ENCODE data around the gene MUCL3.

The MUCL3 gene

DNA sequence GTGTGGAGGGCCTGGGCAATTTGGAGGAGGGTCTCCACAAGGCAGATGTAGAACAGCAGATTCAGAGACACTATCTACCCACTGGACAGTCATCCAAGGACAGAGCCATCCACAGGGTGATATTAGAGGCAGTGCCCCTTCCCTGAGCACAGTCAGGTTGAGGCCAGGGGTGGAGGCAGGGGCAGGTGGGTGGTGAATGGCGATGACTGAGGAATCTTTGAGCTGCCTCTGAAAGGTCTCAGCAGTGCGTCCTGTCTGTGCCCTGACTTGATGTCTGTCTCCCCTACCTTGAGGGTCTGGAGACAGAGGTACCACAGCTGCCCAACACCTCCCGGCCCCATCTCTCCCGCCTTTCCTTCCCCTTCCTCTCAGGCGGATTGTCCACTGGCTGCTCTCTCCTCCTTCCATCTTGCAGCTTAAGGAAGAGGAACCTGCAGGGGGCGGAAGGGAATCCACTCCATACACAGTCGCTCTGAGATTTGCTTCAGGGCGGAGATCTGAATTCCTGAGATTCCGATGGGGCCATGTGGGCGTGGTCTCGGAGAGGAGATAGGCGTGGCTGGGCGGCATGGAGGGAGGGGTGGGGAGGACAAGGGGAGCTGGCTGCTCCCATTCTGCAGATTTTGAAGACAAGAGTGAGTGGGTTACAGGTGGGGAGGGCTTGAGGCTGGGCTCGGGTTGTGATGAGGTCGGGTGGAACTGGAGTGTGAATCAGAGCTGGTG lies 1.7 kb downstream of the MUCL3 start:
- Mint-ChIP-seq H3K4me3 (no peak overlapping the region), H3K4me1 (peaks cover 5% of the 10 kb centered on the region), H3K9me3 (no peaks in the 10 kb centered on the region), H3K27me3 (ENCODE audit: low read depth) (peaks cover 39% of the 10 kb centered on the region), H3K27ac (peak overlapping the region in 1 of 3 experiments; percentile 6), H3K36me3 (ENCODE audit: low read depth) (no peaks in the 10 kb centered on the region)
- TF ChIP-seq, protein P1, sequence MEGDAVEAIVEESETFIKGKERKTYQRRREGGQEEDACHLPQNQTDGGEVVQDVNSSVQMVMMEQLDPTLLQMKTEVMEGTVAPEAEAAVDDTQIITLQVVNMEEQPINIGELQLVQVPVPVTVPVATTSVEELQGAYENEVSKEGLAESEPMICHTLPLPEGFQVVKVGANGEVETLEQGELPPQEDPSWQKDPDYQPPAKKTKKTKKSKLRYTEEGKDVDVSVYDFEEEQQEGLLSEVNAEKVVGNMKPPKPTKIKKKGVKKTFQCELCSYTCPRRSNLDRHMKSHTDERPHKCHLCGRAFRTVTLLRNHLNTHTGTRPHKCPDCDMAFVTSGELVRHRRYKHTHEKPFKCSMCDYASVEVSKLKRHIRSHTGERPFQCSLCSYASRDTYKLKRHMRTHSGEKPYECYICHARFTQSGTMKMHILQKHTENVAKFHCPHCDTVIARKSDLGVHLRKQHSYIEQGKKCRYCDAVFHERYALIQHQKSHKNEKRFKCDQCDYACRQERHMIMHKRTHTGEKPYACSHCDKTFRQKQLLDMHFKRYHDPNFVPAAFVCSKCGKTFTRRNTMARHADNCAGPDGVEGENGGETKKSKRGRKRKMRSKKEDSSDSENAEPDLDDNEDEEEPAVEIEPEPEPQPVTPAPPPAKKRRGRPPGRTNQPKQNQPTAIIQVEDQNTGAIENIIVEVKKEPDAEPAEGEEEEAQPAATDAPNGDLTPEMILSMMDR (IDR thresholded peaks at IDR 0.05; ENCODE audit: unreplicated experiment in 3 of 3), result peak; percentile 28 to 53 (median 41)

DNA sequence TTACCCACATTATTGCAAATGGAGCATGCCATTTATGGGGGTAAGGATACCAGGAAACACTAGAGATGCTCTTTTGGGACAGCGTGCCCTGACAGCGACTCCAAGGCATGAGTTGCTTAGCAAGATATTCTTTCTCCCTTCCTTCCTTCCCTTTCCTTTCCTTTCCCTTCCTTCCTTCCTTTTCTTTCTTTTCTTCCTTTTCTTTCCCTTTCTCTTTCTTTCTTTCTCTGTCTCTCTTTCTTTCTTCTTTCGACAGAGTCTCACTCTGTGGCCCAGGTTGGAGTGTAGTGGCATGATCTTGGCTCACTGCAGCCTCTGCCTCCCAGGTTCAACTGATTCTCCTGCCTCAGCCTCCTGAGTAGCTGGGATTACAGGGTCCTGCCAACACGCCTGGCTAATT lies 3.3 kb downstream of the MUCL3 start:
- TF ChIP-seq, protein P1 (IDR thresholded peaks at IDR 0.05; ENCODE audit: unreplicated experiment in 3 of 3), result no peak
- H3K27ac Mint-ChIP-seq, result peak overlapping the region in 1 of 3 experiments; percentile 43
- H3K4me1 Mint-ChIP-seq, result peaks cover 5% of the 10 kb centered on the region

GRCh38 chr6:30945281-30945680 lies 4.5 kb downstream of the MUCL3 start:
- Mint-ChIP-seq H3K27ac (no peak overlapping the region), H3K9me3 (peaks cover 2% of the 10 kb centered on the region), H3K4me3 (no peak overlapping the region), H3K27me3 (ENCODE audit: low read depth) (peaks cover 36% of the 10 kb centered on the region), H3K36me3 (ENCODE audit: low read depth) (no peaks in the 10 kb centered on the region), H3K4me1 (peaks cover 5% of the 10 kb centered on the region)
- TF ChIP-seq, protein P1 (IDR thresholded peaks at IDR 0.05; ENCODE audit: unreplicated experiment in 3 of 3), result no peak

More for the DNA sequence above, 3.3 kb downstream of the MUCL3 start:
- no peaks in the 10 kb centered on the region for H3K9me3 Mint-ChIP-seq
- H3K27me3 Mint-ChIP-seq (ENCODE audit: low read depth), result peaks cover 40% of the 10 kb centered on the region
- H3K4me3 Mint-ChIP-seq, result no peak overlapping the region
- no peaks in the 10 kb centered on the region for H3K36me3 Mint-ChIP-seq (ENCODE audit: low read depth)

GRCh38 chr6:30947231-30947630 lies 6.5 kb downstream of the MUCL3 start:
- Mint-ChIP-seq H3K4me3 (no peak overlapping the region), H3K27ac (no peak overlapping the region), H3K4me1 (peaks cover 5% of the 10 kb centered on the region), H3K27me3 (ENCODE audit: low read depth) (peaks cover 48% of the 10 kb centered on the region), H3K9me3 (peaks cover 15% of the 10 kb centered on the region), H3K36me3 (ENCODE audit: low read depth) (no peaks in the 10 kb centered on the region)
- TF ChIP-seq, protein P1 (IDR thresholded peaks at IDR 0.05; ENCODE audit: unreplicated experiment in 3 of 3), result no peak

DNA sequence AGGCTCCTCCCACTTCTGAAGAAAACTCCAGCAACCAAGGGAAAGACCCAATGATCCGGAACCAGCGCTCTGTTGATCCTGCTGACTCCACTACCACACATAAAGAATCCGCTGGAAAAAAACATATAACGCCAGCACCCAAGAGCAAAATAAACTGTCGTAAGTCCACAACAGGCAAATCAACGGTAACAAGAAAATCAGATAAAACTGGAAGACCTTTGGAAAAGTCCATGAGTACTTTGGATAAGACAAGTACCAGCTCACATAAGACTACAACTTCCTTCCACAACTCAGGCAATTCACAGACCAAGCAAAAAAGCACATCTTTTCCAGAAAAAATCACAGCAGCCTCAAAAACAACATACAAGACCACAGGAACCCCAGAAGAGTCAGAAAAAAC lies 8.0 kb downstream of the MUCL3 start:
- no peak overlapping the region for H3K27ac Mint-ChIP-seq
- peaks cover 51% of the 10 kb centered on the region for H3K27me3 Mint-ChIP-seq (ENCODE audit: low read depth)
- H3K36me3 Mint-ChIP-seq (ENCODE audit: low read depth), result no peaks in the 10 kb centered on the region
- TF ChIP-seq, protein P1 (IDR thresholded peaks at IDR 0.05; ENCODE audit: unreplicated experiment in 3 of 3), result no peak
- peaks cover 15% of the 10 kb centered on the region for H3K9me3 Mint-ChIP-seq
- no peaks in the 10 kb centered on the region for H3K4me1 Mint-ChIP-seq
- H3K4me3 Mint-ChIP-seq, result no peak overlapping the region

- Mint-ChIP-seq H3K9me3 (peaks cover 15% of the 10 kb centered on the region), H3K4me1 (peaks cover 10% of the 10 kb centered on the region), H3K4me3 (no peak overlapping the region), H3K27me3 (ENCODE audit: low read depth) (peaks cover 61% of the 10 kb centered on the region), H3K36me3 (ENCODE audit: low read depth) (no peaks in the 10 kb centered on the region), H3K27ac (no peak overlapping the region)
- TF ChIP-seq, protein P1 (IDR thresholded peaks at IDR 0.05; ENCODE audit: unreplicated experiment in 3 of 3), result no peak
Measured at GRCh38 chr6:30951907-30952469, 11.2 kb downstream of the MUCL3 start.
